ELR (cell line): Measurements from ENCODE around the gene SUGCT.
A peak's percentile ranks its signal among the peaks of the same experiment; 100 is the strongest.
"Not testable (repeated sequence)": the region's sequence is repeated elsewhere in the genome, so short reads cannot be mapped to it uniquely, and the experiment has no call there.

ENCODE experiments used
- DNase-seq: peaks from one replicate; pipeline ENCODE4 v3.0.0-alpha.2; 2015; ENCODE audit warnings: low read depth

Gene SUGCT

DNA sequence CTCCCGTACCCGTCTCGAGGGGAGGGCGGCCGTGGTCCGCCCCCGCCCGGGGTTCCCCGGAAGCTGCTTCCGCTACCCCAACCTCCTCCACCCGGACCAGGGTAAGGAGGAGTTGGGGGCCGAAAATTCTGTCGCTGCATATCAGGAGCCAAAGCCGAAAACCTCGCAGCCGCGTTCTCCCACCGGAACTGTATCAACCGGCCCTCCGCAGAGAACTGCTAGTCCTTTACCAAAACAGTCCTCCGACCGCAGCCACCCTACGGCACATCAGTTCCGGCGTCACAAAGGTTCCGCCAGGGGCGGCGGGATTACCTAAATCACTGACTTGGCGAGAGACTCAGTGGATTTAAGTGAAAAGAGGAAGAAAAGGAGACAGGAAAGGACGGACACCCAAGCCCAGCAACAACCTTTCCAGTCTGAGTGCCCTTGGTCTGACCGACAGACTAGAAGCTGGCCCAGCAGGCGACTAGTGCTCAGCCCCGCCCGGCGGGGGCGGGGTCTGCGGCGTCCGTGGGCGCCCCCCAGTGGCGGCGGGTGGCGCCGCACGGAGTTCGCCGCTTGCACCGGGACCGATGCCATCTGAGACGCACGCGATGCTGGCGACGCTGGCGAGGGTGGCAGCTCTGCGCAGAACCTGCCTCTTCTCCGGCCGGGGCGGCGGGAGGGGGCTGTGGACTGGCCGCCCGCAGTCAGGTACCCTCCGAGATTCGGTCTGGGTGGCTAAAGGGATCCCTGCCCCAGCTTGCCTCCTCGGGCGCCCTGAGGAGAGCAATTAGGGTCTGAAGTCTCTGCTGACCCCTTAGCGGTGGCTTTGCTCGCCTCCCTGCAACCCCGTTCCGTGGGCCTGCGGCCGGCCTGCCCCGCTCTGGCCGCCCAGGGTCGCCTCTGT lies at the start of gene SUGCT, which contains the start of gene MPLKIP:
TSS of gene SUGCT (plus strand) at position 578 of the 889 bp plus-strand sequence.
TSS of gene MPLKIP (minus strand) at position 195 of the 889 bp plus-strand sequence. CDS start at position 140, 55 bp downstream.
- DNase-seq: peak; percentile 89

DNA sequence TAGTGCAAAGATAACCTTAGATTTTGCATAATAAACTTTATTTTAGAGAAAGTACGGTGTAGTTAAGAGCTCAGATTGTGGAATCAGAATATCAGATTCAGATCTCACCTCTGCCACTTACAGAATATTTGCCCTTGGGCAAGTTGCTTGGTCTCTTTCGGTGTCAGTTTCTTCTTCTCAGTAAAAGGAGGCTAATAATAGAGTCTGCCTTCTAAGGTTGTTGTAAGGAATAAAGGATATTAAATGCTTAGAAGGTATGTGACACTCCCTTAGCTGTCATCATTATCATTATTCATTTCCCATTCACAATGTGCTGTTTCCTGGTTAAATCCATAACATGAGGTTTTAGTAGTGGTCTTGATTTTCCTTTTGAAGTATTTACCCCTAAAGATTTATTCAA lies 42.6 kb upstream of the SUGCT start:
- DNase-seq: no peak

DNA sequence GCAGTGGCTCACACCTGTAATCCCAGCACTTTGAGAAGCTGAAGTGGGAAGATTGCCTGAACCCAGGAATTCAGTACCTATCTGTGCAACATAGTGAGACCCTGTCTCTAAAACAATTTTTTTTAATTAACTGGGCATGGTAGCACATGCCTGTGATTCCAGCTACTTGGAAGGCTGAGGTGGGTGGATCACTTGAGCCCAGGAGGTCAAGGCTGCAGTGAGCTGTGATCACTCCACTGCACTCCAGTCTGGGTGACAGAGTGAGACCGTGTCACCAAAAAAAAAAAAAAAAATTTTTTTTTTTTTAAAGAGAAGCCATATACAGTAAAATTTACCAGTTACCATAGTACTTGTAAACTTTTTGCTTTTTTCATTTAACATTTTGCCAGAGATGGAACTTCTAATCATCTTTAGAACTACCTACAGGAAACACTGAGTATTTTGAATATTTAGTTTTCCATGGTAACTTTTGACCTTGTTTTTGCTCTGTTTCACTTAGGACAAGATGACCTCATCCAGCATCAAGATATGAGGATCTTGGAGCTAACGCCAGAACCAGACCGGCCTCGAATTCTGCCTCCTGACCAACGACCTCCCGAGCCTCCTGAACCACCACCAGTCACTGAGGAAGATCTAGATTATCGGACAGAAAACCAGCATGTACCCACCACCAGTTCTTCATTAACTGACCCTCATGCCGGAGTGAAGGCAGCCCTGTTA lies 41.0 kb upstream of the SUGCT start:
- no peak for DNase-seq

DNA sequence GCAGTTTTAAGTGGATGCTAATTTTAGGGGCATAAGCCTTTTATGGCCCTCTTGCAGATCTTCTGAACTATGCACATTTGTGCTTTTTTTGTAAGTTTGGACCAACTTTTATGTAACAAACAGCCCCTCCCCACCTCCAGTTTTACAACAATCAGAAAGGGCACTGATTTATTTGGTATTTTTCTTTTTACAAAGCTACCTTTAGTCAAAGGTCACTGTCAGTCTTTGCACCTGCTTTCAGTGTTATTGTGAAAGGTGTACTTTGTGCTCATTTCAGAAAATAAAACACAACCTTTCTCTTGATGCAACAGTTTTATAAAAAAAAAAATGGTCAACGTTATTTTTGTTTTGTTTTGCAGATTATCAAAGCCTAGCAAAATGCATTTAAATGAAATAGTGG lies 39.6 kb upstream of the SUGCT start:
- DNase-seq: no peak

DNA sequence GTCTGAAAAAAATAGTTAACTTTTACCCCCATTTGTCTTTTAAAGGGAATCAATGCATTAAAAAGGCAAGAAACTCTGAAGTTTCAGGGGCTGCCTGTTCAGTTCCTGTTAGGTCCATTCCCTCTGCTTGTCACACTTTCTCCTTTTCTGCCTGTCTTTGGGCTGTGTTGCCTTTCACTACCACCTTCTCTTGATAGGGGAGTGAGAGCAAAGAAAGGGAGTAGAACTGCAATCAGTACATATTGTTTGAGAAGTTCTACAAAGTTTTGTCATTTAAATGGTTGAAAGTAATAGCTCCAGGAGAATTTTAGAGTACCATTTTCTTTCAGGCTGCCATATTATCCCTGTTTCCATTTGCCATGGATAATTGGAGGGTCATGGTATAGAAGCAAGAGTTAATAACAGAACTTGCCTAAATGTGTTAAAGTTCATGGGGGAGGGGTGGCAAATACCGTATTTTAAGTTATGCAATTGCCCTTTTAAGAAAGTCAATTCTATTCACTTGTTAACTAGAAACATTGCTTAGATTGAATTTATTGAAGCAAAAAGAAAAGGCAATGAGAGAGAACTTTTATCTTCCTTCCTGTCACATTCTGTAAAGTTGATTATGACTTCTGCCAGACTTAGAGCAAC lies 39.0 kb upstream of the SUGCT start:
- DNase-seq: no peak

DNA sequence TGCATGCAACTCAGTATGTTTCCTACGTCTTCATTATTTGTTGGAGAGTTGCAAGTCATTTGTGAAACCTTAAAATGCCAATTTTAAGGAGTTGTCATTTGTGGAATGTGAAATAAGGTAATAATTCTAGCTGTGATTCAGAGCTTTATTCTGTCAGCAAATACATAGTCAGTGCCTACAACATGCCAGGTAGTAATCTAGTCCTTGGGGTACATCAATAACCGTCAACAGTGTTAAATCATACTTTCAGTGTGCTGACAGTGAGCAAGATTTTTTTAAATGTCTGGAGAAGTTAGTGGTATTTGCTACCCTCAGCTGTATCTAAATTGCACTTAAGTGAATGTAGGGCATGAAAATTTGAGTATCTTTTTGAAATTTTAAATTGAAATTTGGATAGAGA lies 37.1 kb upstream of the SUGCT start:
- DNase-seq: no peak

DNA sequence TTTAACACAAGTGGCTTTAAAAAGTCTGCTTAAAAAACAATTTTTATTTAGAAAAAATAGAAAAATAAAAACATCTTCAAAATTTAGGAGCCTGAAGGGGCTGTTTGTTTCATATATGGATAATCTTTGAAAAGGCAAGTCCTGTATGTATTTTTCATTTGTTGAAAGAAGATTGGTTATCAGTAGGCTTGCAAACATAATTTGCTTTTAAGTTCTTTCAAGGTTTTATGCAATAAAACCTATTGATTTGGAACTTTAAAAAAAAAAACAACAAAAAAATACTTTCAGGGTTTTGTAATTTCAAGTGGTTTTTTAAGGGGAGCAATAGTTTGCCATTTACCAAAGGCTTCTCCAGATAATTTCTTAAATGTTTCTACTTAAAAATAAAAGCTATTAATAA lies 36.0 kb upstream of the SUGCT start:
- DNase-seq: no peak

DNA sequence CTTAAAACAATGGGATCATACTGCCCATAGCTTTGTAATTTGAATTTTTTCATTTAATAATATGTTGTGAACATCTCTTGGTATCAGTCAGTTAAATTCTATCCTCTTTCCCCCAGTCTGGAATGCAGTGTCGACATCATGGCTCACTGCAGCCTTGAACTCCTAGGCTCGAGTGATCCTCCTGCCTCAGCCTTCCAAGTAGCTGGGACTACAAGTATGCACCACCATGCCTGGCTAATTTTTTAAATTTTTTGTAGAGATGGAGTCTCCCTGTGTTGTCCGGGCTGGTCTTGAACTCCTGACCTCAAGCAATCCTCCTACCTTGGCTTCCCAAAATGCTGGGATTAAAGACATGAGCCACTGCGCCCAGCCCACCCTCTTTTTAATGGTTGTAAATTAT lies 35.0 kb upstream of the SUGCT start:
- DNase-seq: no peak

DNA sequence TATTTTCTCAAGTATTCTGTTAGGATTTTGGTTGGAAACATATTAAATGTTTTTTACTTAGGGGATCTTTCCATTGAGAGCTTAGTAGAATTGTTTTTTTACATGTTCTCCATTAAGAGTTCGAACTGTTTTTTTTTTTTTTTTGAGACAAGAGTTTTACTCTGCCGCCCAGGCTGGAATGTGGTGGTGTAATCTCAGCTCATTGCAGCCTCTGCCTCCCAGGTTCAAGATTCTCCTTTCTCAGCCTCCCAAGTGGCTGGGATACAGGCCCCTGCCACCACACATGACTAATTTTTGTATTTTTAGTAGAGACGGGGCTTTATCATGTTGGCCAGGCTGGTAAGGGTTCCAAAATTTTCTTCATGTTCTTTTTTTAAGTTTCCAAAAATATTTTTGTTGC lies 33.6 kb upstream of the SUGCT start:
- no peak for DNase-seq

DNA sequence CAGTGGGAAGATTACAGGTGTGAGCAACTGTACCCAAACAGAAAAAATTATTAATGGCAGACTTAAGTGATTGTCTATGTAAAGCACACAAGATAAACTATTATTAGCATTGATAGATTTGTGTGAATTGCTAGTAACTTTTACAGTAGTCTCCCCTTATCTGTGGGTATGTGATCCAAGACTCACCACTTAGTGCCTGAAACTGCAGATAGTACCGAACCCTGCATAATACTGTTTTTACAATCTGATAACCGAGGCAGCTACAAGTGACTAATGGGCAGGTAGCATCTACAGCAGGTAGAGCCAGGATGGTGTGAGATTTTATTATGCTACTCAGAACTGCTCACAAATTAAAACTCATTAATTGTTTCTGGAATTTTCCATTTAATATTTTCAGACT lies 31.9 kb upstream of the SUGCT start:
- DNase-seq: no peak

DNA sequence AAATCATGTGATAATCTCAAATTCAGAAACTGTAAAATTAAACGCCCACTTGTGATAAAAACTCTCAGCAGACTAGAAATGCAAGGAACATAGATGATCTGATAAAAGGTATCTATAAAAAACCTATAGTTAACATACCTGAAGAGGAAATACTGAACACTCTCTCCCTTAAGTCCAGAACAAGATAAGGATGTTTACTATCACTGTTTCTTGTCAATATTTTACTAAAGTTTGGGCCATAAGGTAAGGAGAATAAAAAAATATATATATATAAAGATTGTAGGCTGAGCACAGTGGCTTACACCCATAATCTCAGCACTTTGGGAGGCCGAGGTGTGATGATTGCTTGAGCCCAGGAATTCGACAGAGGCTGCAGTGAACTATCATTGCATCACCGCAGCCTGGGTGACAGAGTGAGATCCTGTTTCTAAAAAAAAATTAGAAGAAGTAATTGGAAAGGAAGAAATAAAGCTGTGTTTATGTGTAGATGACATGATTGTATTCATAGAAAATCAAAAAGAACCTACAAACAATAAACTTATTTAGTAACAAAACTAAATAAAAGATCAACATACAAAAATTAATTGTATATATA lies 28.8 kb upstream of the SUGCT start:
- DNase-seq: no peak

DNA sequence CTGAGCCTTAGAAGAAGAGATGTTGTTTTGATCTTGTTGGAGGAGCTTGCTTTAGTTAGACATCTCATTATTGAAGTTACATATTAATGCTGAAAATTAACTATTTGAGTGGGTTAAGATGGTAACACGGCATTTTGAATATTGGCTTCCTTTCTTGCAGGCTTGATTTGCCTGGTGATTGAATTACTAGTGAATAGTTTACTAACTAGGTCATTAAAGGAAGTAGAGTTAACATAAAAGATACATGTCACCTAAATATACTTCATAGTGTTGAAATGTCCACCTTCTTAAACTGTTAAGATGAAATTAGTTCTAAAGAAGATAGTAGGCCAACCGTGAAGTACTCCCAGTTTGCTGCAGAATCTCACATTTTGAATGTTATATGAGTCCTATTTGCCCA lies 18.9 kb upstream of the SUGCT start:
- DNase-seq: no peak

DNA sequence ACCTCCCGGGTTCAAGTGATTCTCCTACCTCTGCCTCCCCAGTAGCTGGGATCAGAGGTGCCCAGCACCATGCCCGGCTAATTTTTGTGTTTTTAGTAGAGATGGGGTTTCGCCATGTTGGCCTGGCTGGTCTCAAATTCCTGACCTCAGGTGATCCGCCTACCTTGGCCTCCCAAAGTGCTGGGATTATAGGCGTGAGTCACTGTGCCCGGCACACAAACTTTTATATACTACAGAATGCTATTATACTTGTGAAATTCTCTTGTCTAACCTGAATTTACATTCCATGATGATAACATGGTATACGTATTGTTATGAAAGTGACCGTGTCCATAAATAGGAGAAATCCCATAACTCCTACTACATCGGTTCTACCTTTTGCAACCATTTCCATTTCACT lies 17.6 kb upstream of the SUGCT start:
- DNase-seq: not testable (repeated sequence)

DNA sequence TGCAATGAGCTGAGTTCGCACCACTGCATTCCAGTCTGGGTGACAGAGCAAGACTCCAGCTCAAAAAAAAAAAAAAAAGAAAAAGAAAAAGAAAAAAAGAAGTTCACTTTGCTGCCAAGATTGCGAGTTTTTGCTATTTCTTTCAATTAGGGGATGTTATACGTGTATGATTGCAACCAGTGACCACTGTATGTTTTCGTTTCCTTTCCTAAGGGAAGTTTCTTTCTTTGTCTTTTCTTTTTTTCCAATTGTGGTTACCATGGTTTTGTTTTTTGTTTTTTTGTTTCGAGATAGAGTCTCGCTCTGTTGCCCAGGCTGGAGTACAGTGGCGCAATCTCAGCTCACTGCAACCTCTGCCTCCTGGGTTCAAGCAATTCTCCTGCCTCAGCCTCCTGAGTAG lies 16.6 kb upstream of the SUGCT start:
- not testable (repeated sequence) for DNase-seq

DNA sequence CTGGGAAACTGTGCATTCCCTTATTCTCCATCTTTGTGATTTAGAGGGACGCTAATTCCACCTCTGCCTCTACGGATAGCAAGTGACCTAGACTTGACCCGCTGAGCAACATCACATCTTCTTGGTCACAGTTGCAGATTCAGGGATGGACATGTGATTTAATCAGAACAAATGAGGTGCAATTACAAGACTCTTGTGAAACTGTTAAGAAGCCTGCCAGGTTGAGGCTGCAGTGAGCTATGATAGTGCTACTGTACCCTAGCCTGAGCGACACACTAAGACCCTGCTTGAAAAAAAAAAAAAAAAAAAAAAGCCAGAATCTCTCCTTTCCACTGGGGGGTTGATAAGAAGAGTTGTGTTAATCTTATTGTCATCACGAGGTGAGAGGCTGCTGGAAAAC lies 14.8 kb upstream of the SUGCT start:
- no peak for DNase-seq

DNA sequence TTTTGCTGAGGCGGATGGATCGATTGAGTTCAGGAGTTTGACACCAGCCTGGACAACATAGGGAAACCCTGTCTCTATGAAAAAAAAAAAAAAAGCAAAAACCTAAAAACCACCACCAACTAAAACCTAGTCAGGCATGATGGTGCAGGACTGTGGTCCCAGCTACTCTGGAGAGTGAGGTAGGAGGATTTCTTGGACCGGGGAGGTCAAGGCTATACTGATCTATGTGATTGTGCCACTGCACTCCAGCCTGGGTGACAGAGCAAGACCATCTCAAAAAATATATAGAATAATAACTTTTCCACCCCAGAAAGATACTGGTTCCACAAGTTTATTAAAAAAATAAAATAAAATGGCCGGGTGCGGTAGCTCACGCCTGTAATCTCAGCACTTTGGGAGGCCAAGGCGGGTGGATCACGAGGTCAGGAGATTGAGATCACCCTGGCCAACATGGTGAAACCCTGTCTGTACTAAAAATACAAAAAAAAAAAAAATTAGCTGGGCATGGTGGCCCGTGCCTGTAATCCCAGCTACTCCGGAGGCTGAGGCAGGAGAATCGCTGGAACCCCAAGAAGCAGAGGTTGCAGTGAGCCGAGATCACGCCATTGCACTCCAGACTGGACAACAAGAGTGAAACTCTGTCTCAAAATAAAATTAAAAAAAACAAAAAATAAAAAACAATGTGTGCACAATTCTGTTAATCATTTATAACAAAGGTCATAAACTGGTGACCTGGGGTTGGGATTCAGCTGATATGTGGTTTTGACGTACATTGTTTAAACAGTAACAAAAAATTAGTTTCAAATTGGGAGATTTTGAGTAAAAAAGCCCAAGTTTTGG lies 12.5 kb upstream of the SUGCT start:
- not testable (repeated sequence) for DNase-seq

DNA sequence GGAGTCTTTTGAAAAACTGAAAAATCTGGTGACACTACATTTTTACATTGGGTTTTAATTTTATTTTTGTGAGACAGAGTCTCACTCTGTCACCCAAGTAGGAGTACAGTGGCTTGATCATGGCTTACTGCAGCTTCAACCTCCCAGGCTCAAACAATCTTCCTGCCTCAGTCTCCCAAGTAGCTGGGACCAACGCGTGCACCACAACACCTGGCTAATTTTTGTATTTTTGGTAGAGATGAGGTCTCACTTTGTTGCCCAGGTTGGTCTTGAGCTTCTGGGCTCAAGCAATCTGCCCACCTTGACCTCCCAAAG lies 11.9 kb upstream of the SUGCT start:
- DNase-seq: no peak

DNA sequence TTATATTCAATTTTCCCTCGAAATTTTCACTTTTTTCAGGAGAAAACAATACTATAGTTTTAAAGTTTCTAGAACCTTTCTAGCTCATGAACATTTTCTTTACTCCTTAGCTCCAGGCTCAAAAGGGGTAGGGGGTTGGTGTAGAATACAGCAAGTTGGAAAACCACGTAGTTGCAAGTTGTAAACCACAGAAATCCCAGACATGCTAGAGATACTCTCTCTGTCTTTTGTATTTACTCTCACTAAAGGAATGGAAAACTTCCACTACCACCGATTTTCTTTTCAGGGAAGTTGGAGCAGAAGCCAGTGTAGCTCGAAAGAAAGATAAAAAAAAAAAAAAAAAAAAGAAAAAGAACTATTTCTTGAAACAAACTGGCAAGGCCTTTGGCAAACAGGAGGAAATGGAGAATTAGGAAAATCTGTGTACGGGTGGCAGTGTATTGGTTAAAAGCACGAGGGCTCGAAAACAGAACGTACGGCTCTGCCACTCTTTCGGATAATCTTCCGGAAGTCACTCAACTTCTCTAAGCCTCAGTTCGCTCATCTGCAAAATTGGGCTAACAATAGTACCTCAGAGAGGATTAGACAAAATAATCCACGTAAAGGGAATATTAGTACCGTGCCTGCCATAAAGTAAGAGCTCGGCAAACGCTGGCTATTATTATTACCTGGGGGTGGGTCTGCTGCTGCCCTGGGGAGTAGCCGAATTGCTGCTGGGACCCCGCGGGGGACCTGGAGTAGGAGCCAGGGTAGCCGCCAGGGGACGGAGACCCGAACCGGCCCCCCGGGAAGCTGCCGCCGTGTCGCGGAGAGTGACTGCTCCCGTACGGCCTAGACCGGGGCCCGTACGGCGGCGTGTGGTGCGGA lies 1.0 kb upstream of the SUGCT start:
- DNase-seq: peak; percentile 34

DNA sequence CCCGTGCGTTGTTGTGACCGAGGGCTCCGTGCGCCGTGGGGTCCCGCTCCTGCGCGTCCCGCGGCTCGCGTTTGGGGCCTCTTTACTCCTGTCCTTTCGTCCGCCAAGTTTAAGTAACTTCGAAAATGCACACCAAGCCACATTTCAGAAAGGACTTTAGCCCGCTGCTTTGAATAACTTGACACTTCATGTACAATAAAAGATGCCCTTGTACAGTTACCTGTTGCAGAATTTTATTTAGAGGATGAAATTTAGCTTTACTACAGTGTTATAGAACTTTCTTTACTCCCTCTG lies 459 bp downstream of the SUGCT start:
- DNase-seq: no peak

DNA sequence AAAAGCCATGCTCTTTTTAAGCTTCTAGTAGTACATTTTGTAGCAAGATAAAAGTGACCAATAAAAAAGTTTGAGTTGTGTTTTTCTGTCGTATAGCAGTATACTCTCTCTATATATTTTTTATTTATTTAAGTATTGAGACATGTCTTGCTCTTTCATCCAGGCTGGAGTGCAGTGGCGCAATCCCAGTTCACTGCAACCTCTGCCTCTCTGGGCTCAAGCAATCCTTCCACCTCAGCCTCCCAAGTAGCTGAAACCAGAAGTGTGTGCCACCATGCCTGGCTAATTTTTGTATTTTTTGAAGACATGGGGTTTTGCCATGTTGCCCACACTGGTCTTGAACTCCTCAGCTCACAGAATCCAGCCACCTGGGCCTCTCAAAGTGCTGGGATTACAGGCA lies 2.8 kb downstream of the SUGCT start:
- no peak for DNase-seq

DNA sequence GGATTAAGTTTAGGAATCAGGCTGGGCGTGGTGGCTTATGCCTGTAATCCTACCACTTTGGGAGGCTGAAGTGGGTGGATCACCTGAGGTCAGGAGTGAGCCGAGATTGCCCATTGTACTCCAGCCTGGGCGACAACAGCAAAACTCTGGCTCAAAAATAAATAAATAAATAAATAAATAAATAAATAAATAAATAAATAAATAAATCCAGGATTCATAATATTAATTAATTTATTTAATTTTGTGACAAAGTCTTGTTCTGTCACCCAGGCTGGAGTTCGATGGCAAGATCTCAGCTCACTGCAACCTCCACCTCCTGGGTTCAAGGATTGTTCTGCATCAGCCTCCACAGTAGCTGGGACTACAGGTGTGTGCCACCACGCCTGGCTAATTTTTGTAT lies 4.2 kb downstream of the SUGCT start:
- DNase-seq: no peak
